Ammon's horn (tissue), 1 donor: Measurements from ENCODE around the gene SLC26A2.
"Not testable (repeated sequence)": the region's sequence is repeated elsewhere in the genome, so short reads cannot be mapped to it uniquely, and the experiment has no call there.

Experiments
- DNase-seq: peaks from one replicate; pipeline ENCODE4 v3.0.0-alpha.2; 2016; ENCODE audit warnings: low spot score

SLC26A2 gene

DNA sequence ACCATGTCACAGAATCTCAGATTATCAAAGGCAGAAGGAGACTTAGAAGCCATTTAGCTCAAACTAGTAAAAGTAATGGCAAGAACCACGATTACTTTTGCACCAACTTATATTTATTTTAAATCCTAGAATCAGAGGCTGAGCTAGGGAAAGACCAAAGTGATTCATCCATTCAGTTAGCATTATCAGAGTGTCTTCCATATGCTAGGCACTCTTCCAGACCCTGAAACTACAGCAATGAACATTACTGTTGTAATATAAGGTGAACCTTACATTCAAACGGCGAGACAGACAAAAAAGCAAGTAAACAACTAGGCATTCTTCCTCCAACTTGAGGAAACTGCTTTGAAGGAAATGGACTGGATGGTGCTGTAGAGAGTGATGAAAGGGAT, 23.9 kb upstream of the SLC26A2 start:
- DNase-seq: no peak

DNA sequence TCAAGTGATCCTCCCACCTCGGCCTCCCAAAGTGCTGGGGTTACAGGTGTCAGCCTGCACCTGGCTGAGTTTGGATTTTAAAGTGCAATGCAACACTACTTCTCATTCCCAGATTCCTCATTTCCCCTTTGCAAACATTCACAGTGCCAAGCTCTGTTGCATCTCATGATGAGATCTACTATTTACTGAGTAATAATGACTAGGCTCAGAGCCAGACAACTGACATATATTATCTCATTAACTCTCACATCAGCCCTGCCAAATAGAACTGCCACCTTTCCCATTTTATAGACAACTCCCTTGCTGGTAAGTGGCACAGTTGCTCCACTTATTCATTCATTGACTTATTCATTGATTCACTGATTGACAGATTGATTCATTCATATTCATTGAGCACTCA, 22.9 kb upstream of the SLC26A2 start:
- DNase-seq: no peak

DNA sequence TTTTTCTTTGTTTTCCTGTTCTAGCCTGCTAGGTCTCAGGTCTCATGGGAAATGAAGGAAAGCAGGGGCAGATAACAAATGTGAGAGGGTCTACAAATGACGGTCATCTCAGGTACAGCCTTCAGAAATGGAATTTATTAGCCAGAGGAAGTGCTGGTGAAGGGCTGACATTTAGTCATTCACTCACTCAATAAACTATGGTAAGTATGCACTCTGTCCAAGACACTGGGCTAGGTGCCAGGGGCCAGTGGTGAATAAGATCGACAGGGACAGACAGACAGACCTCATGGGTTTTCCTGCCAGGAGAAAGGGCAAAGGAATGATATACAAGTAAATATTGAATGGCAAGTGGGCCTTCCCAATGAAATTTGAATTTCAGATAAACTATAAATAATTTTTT, 22.3 kb upstream of the SLC26A2 start:
- no peak for DNase-seq

DNA sequence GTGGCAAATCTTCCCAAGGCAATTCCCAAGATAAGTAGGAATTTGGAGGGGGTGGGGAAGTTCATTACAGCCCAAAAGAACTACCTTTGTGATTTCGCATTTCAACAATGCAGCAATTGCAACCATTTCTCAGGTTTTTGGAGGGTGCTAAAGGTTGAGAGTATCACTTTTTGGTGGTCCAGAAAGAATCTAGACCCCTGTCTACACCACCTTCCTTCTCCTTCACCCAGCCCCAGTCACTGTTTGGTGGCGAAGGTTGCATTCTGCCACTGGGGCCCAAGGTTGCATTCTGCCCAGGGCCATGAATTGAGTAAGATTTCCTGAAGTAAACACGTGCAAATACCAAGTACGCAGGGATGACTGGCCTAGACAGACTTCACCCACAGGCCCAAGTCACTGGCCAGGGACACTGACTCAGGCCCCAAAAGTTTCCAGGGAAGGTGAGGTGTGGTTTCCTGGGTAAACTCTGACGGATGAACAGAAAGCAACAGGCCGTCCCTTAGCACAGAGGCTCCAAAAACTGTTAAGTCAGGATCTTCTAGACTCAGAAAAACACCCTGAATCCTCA, 21.7 kb upstream of the SLC26A2 start:
- no peak for DNase-seq

DNA sequence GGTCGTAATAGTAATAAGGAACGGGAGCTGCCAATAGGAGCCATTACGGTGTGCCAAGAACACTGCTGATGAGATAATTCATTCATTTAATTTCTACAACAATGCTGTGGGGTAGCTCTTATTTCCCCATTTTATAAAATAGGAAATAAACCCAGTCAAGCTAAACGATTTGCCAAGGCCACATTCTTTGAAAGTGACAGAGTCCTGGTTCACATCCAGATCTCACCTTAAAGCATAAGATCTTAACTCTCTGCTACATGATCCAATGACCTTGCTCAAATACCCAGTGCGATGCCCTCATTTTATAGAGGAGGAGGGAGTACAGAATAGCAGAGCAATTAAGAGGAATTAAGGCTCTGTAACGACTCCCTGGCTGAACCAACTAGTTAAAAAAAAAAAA, 21.0 kb upstream of the SLC26A2 start:
- DNase-seq: no peak

DNA sequence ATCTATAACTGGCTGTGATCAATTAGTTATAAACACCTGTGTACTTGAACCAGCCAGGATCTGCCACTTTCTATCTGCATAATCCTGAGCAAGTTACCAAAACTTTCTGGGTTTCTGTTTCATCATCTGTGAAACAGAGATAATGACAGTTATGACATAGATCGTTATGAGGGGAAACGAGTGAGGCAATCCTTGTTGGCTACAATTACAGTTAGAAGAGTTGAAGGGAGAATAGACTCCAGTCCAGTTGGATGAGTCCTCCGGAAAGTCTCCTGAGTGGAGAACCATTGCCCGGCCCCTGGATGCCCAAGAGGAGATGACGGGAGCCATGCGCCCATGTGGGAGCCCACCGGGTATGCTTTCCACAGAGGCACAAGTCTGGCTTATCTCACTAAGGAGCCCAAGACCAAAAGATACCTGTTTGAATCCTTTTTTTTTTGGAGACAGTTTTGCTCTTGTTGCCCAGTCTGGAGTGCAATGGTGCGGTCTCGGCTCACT, 20.4 kb upstream of the SLC26A2 start:
- DNase-seq: no peak

DNA sequence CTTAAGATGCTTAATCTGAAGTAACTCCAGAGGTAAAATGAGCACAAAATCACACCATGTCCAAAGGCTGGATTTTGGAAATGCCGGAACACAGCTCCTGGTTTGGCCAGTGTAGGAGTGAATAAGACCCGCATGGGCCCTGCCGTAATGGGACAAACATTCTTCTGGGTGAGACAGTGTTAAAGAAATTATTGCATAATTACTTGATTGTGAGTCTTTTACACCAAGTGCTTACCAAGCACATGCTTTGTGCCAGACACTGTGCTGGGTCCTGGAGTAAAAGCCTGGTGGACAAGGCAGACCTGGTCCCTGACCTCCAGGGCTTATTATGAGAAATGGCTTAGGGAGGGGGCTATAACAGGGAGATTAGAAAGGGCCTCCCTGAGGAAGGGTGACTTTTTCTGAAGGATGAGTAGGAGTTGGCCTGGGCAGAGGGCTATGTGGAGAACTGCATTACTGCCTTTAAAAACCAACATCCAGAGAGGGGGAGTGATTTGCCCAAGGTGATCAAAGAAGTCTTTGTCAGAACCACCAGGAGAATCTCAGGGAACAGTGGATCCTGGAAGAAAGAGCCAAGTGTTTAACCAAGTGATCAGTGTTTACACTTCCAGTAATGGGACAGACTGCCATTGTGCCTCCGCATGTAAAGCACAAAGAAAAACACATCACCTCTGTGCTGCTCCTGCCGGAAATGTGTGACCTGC, 19.5 kb upstream of the SLC26A2 start:
- no peak for DNase-seq

DNA sequence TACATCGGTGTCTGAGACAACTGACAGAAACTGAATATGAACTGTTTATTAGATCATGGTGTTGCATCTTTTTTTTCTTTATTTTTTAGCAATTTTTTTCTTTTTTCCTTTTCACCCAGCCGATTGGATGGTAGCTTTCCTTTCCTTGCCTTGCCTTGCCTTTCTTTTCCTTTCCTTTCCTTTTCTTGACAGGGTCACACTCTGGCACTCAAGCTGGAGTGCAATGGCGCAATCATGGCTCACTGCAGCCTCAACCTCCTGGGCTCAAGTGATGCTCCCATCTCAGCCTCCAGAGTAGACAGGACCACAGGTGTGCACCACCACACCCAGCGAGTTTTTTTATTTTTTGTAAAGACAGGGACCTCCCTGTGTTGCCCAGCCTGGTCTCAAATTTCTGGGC, 18.8 kb upstream of the SLC26A2 start:
- DNase-seq: no peak

DNA sequence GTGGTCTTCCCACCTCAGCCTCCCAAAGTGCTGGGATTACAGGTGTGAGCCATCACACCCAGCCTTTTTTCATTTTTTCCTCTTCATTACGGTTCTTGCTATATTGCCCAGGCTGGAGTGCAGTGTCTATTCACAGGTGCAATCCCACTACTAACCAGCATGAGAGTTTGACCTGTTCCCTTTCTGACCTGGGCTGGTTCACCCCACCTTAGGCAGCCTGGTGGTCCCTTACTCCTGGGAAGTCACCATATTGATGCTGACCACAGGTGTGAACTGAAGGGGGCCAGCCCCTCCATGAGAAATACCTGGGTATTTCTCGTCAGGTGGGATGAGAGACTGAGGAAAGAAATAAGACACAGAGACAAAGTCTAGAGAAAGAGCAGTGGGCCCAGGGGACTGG, 18.4 kb upstream of the SLC26A2 start:
- DNase-seq: no peak

DNA sequence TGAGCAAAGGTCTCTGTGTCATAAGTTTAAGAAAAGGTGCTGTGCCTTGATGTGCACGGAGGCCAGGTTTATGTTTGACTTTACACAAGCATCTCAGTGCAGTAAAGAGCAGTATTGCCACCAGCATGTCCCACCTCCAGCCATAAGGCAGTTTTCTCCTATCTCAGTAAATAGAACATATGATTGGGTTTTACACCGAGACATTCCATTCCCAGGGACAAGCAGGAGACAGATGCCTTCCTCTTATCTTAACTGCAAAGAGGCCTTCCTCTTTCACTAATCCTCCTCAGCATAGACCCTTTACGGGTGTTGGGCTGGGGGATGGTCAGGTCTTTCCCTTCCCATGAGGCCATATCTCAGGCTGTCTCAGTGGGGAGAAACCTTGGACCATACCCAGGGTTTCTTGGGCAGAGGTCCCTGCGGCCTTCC, 17.8 kb upstream of the SLC26A2 start:
- not testable (repeated sequence) for DNase-seq

DNA sequence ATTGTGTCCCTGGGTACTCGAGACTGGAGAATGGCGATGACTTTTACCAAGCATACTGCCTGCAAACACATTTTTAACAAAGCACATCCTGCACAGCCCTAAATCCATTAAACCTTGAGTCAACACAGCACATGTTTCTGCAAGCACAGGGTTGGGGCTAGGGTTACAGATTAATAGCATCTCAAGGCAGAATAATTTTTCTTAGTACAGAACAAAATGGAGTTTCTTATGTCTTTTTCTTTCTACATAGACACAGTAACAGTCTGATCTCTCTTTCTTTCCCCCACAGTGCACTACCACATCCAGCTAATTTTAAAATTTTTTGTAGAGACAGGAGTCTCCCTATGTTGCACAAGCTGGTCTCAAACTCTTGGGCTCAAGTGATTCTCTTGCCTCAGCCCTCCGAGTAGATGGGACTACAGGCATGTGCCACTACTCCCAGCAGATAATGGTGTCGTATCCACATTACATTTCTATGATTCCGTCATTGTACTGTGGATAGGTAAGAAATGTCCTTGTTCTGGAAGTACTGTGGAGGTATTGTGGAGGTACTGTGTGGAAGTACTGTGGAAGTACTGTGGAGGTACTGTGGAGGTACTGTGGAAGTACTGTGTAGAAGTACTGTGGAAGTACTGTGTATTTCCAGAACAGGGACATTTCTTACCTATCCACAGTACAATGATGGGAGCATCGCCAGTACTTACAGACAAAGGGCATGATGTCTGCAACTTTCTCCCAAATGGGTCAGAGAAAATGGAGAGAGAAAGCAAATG, 17.2 kb upstream of the SLC26A2 start:
- not testable (repeated sequence) for DNase-seq

DNA sequence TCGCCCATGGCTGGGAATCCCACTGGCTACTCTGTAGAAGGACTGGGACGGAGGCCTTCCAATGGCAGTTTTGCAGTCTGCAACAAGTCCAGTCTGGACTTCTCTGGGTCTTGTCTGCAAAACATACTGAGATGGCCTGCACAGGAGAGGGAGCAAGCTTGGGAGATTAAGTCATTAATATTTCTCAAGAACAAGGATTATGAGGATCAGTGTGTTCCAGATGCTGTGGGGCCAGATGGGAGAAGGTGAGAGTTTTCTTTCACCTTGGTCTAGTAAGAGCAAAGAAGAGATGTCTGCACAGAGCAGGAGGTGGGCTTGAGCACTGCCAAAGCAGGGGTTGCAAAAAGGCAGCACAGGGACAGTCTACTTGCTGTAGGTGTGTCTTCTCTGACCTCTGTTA, 15.9 kb upstream of the SLC26A2 start, which contains the start of gene PDE6A:
Gene PDE6A, minus strand, starts transcription at position 128 of the 400 bp plus-strand sequence. Its CDS starts 120 bp downstream, at position 8.
- DNase-seq: no peak

DNA sequence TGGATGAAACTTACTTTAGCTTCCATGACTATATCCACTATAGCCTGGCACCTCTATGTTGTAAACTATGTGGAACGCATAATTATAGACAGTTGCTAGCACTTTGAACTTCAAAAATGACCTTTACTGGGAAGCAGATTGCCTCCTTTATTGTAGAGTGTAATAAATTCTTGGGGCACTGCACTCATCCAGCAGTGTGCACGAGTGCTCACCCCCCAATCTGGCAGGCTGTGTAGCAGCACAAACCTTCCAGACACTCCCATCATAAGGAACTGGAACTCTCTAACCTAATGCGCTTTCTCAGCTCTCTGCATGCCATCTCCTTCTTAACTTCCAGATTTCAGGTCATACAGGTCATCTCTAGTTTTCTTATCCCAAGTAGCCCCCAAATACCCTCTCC, 14.4 kb upstream of the SLC26A2 start:
- DNase-seq: no peak

DNA sequence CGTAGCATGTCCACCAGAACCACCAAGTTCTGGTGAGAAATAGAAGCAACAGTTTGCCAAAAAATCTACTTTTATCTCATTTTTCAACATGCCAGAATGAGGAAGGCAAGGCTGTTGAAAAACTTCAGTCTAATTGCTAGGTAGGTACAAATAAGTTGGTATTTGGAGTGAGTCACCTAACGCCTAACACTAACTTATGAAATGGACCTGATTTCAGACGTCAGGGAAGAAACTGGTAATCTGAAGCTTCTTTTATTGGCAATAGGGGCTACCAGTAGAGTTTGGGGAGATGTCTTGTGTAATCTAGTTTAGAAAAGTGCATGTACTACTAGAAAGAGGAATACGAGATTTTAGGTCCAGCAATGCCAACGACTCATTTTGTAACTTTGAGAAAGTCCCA, 11.6 kb upstream of the SLC26A2 start:
- DNase-seq: no peak

DNA sequence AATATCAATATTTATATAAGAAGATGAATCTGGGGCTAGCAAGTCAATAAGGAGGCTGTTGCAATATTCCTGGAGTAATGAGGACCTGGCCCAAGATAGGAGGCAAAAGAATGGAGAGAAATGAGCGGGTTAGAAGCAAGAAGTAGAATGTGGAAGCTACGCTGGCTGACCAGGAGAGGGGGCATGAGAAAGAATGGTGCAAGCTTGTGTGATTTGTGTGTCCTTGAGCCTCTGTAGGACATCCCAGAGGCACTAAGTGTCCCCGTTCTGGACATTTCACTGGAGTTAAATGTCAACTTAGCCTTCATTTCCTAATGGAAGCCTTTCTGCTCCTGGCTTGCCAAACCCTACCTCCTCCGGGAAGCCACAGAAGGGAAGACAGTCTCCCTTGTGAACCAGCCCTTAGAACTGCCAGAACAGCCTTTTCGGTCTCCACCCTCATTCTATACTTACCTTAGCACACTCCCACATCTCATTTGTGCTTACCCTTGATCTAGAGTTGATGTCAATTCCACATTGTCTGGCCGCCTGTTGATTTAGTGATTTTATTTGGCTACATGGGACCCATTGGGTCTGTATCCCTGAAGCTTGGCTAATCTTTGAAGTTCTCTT, 9.3 kb upstream of the SLC26A2 start:
- no peak for DNase-seq

DNA sequence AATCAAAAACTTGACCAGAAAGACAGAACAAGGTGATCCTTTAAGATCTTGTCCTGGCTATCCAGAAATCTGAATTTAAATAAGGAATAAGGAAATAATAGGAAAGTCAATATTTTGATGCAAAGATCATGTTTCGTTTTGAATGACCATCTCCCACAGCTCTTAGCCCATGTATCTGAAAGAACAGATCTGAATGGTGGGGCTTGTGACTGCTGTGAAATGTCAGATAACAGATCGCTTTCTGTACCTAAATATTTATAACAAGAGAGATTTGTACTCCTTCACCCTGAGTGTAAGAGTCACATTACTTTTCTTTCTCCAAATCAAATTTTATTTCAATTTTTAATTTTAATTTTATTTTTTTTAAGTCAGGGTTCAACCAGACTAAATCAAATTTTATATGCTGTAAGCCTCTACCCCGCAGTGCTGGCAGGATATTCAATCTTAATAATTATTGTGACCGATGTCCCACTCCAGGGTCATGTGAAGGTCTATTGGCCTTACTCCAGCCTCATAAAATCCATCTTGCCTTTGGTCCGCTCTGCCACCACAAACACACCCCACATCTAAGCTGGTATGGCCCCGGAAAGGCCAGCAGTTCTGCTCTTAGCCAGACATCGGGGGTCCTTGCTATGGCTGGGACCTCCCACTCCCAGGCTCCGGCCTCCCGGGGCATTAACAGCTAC, 7.0 kb upstream of the SLC26A2 start:
- no peak for DNase-seq

DNA sequence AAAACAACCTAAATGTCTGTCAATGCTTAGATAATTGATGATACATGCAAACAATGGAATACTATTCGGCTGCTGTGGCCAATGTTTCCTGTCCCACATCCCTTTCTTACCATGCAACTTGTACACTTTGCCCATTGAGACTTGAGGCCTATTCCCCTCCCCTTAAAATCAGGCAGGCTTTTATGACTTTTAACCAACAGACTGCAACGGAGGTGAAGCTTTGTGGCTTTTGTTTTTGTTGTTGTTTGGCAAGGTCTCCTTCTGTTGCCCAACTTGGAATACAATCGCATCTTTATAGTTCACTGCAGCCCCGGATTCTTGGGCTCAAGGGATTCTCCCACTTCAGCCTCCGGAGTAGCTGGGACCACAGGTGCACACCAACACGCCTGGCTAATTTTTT, 5.8 kb upstream of the SLC26A2 start:
- no peak for DNase-seq

DNA sequence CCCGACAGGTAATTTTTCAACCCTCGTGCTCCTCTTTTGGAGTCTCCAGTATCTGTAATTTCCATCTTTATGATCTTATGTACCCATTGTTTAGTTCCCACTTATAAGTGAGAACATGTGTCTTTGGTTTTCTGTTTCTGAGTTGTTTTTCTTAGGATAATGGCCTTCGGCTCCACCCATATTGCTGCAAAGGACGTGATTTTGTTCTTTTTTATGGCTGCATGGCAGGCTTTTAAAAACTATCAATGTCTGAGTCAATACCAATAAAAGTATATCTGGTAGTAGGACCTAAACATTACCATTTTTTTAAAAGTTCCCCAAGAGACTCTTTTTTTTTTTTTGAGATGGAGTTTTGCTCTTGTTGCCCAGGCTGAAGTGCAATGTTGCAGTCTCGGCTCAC, 3.9 kb upstream of the SLC26A2 start:
- DNase-seq: no peak

DNA sequence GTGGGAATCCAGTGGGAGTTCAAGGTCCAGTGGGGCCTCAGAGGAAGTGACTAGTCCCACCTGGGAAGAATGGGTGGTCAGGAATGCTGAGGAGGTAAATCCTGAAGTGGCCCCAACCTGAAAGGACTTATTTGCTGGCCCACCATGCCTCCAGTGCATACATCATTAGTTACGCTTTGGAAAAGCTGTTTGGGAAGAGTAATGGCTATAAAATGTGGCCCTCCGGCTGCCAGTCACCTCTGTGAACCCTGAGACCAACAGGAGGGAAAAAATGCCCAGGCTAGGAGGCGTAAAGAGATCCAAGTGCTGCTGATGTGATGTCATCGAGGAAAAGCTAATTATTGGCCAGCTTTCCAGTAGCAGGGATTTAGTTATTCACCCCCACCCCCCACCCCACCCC, 2.7 kb upstream of the SLC26A2 start:
- DNase-seq: no peak

DNA sequence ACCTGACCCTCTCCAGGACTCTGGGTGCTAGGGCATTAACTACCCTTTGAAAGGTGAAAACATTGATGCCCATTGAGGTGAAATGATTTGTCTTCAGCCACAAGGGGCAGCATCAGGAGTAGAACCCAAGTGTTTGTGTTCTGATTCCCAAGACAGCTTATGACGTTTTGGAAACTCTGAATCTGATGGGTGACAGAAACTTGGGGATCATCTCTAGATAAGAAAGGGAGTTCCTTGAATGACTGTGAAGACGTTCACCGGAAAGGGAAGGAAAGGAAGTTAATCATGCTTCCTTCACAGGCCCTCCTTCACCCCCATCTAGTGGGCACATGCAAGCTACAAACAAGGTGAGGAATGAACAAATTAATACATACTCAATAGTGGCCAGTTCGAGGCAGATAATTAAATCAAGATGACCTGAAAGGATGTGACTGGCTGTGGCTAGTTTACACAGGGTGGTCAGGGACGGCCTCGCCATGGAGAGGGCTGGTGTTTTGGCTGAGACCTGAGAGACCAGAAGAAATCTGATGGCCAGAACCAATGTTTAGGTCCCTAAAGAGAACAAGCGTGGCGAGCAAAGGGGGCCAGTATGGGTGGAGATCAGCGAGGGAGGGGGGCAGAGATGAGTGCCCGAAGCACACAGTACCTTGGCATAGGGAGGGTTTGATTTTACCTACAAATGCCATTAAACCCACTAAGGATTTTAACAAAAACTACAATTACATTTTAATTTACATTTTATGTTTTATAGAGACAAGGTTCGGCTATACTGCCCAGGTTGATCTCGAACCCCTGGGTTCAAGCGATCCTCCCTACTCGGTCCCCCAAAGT, 937 bp upstream of the SLC26A2 start:
- peak; percentile 34 for DNase-seq

DNA sequence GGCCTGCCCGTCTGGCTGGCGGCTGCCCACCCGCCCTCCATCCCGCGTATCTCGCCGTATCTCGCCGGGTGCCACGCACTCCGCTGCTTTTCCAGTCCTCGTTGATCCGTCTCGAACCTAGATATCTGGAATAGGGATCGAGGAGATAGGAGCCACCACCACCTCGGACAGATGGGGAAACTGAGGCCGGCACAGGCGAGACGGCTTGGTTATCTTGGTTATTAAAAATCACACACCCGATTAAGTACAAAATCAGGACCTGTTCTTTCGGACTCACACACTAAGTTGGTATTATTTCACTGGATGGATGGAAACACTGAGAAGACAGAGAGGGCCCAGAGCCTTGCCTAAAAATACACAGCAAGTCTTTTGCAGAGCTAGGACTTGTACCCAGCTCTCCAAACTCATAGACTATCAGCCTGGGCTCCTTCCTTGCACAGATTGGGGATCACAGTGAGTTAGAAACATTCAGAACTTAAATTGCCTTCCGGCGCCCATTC, 678 bp downstream of the SLC26A2 start:
- peak; percentile 7 for DNase-seq
